Panc1 (cell line): ENCODE data around the gene BTBD3. TPM values are rescaled to one million over a fixed set of nuclear protein-coding genes. Genes with fewer than 3 reads are reported as not detected.

Experiments
- ATAC-seq: fragments of 200-7000 bp; cut with Tn5 transposase; 2 replicates; pipeline ENCODE4 v1.9.1; 2020; ENCODE audit warnings: mild to moderate bottlenecking, moderate library complexity
- BruUV-seq: library from RNA; stranded (reverse); fragments of 400-500 nt; replicated peaks from 2 replicates; lab custom pipeline; 2021; lab: Mats Ljungman, UMichigan
- CTCF ChIA-PET: fragments of 300-600 bp; sonication (Branson Sonifier 250); formaldehyde crosslinking; loops from one replicate; lab custom pipeline; 2022; ENCODE audit warnings: antibody characterized with exemption; lab: Charles Lee
- POLR2A ChIA-PET: fragments of 300-600 bp; sonication (Branson Sonifier 250); formaldehyde crosslinking; loops from one replicate; lab custom pipeline; 2022; ENCODE audit warnings: antibody characterized with exemption; lab: Charles Lee
- DNase-seq: peaks from one replicate; pipeline ENCODE4 v3.0.0-alpha.2; 2010; ENCODE audit warnings: low read depth, low spot score
- H3K27ac ChIP-seq: 2 replicates; pipeline ENCODE4 v1.5.1; 2011; ENCODE audit warnings: mild to moderate bottlenecking, low read length, inconsistent platforms
- H3K27me3 ChIP-seq: fragments of 200-500 bp; sonication (Bioruptor generic); 2 replicates; pipeline ENCODE4 v1.6.0; 2014; ENCODE audit warnings: low read length, inconsistent platforms; ENCODE audit not compliant: control insufficient read depth, insufficient read depth
- H3K36me3 ChIP-seq: fragments of 200-500 bp; sonication (Bioruptor generic); 2 replicates; pipeline ENCODE4 v1.5.1; 2014; ENCODE audit warnings: inconsistent platforms, mild to moderate bottlenecking, low read length, moderate library complexity; ENCODE audit not compliant: control insufficient read depth, insufficient read depth
- H3K4me1 ChIP-seq: 2 replicates; pipeline ENCODE4 v1.5.1; 2011; ENCODE audit warnings: inconsistent platforms, mild to moderate bottlenecking, low read length, moderate library complexity; ENCODE audit not compliant: control insufficient read depth, insufficient read depth
- H3K4me3 ChIP-seq, 2 experiments: 2 replicates each; pipeline ENCODE4 v1.5.1; 2011 to 2012; ENCODE audit warnings: low read depth in 2 of 2, low read length in 2 of 2, mild to moderate bottlenecking in 2 of 2, inconsistent platforms in 1 of 2, moderate library complexity in 1 of 2
- H3K9me3 ChIP-seq: fragments of 200-500 bp; sonication (Bioruptor generic); 2 replicates; pipeline ENCODE4 v1.5.1; 2014; ENCODE audit warnings: low read depth, mild to moderate bottlenecking, inconsistent platforms, low read length, moderate library complexity; ENCODE audit not compliant: control insufficient read depth, insufficient read depth
- CTCF ChIP-seq: fragments of 450-650 bp; IDR thresholded peaks from 2 replicates; pipeline ENCODE4 v1.5.1; 2017; ENCODE audit warnings: mild to moderate bottlenecking
- POLR2AphosphoS5 ChIP-seq: IDR thresholded peaks from 2 replicates; pipeline ENCODE4 v1.6.1; 2012; ENCODE audit warnings: mild to moderate bottlenecking, low read depth, low read length, moderate library complexity
- REST ChIP-seq, 2 experiments: IDR thresholded peaks; 2 replicates each; pipeline ENCODE4 v1.6.1; 2011 to 2012; ENCODE audit warnings: low read depth in 2 of 2, control low read depth in 1 of 2, low read length in 1 of 2, mild to moderate bottlenecking in 1 of 2, moderate library complexity in 1 of 2; ENCODE audit not compliant: insufficient read depth in 1 of 2
- SIN3A ChIP-seq: IDR thresholded peaks from 2 replicates; pipeline ENCODE4 v1.6.1; 2012; ENCODE audit warnings: low read depth, mild to moderate bottlenecking, low read length, moderate library complexity, borderline replicate concordance; ENCODE audit not compliant: insufficient read depth
- TCF7L2 ChIP-seq: IDR thresholded peaks from 2 replicates; pipeline ENCODE4 v1.6.1; 2011; ENCODE audit warnings: mild to moderate bottlenecking, low read depth, low read length, inconsistent platforms
- in situ Hi-C: cut with HindIII; loops from 2 replicates; pipeline ENCODE4 v1.10.0; 2016; ENCODE audit warnings: low sequenced_read_pairs, low pct_unique_long_range_greater_than_20kb
- intact Hi-C: fragments of 100-400 bp; cut with micrococcal nuclease; formaldehyde crosslinking; loops from one replicate; pipeline ENCODE4 v1.10.0; 2022; ENCODE audit not compliant: unreplicated experiment
- total RNA-seq: library from RNA; stranded (reverse); gene quantifications from one replicate; pipeline ENCODE4 v1.2.1, GENCODE V29; 2021; ENCODE audit not compliant: unreplicated experiment

BTBD3 gene
- total RNA-seq, 1 experiment from 2014 or later = 27.6 TPM

GRCh38 chr20:11926292-11926998 lies 8.8 kb downstream of the BTBD3 start:
- Histone ChIP-seq H3K4me3 (no peak overlapping the region), H3K4me1 (no peaks in the 10 kb centered on the region), H3K27me3 (no peaks in the 10 kb centered on the region), H3K9me3 (no peaks in the 10 kb centered on the region), H3K36me3 (peaks cover 2% of the 10 kb centered on the region; the same call in 1 of the 2 replicates), H3K27ac (no peak overlapping the region)
- TF ChIP-seq REST (IDR thresholded peaks at IDR 0.05; ENCODE audit: insufficient read depth in 1 of 2, low read depth in 2 of 2, low read length in 1 of 2) (no peak), POLR2AphosphoS5 (no peak), CTCF (no peak), TCF7L2 (no peak), SIN3A (no peak)
- ATAC-seq (no peak), DNase-seq (no peak)
- ChIA-PET CTCF (no interaction called here), POLR2A (no interaction called here)
- in situ Hi-C loops = no loop called here
- no TSS peak for BruUV-seq
- intact Hi-C loops = loop anchor here (5.0 kb wide), 1 partner anchor 1086 kb away; no protein-coding TSS in a partner anchor

GRCh38 chr20:11929947-11930346 lies 12.3 kb downstream of the BTBD3 start:
- Histone ChIP-seq H3K27ac (no peak overlapping the region), H3K9me3 (no peaks in the 10 kb centered on the region), H3K4me1 (no peaks in the 10 kb centered on the region), H3K36me3 (no peaks in the 10 kb centered on the region), H3K27me3 (no peaks in the 10 kb centered on the region), H3K4me3 (no peak overlapping the region)
- in situ Hi-C loops (no loop called here), intact Hi-C loops (loop anchor here (5.0 kb wide), 1 partner anchor 1082 kb away; no protein-coding TSS in a partner anchor)
- POLR2A ChIA-PET = no interaction called here
- DNase-seq (no peak), ATAC-seq (no peak)
- BruUV-seq = no TSS peak
- CTCF ChIA-PET = no interaction called here
- TF ChIP-seq TCF7L2 (no peak), SIN3A (no peak), CTCF (no peak), POLR2AphosphoS5 (no peak), REST (IDR thresholded peaks at IDR 0.05; ENCODE audit: insufficient read depth in 1 of 2, low read depth in 2 of 2, low read length in 1 of 2) (no peak)
